ENCODE data around the gene TLR3.

GRCh38 chr4:186116697-186117096, 47.7 kb downstream of the TLR3 start:
- TF ChIP-seq, protein P1, sequence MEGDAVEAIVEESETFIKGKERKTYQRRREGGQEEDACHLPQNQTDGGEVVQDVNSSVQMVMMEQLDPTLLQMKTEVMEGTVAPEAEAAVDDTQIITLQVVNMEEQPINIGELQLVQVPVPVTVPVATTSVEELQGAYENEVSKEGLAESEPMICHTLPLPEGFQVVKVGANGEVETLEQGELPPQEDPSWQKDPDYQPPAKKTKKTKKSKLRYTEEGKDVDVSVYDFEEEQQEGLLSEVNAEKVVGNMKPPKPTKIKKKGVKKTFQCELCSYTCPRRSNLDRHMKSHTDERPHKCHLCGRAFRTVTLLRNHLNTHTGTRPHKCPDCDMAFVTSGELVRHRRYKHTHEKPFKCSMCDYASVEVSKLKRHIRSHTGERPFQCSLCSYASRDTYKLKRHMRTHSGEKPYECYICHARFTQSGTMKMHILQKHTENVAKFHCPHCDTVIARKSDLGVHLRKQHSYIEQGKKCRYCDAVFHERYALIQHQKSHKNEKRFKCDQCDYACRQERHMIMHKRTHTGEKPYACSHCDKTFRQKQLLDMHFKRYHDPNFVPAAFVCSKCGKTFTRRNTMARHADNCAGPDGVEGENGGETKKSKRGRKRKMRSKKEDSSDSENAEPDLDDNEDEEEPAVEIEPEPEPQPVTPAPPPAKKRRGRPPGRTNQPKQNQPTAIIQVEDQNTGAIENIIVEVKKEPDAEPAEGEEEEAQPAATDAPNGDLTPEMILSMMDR (IDR thresholded peaks at IDR 0.05; ENCODE audit: insufficient read depth, low read length, poor library complexity, severe bottlenecking) = no peak
- no peak for TF ChIP-seq EZH2phosphoT487 (conservative IDR thresholded peaks at IDR 0.05; ENCODE audit: low read length)
